ENCODE measurements around the gene IER2.
"Not testable (repeated sequence)": the region's sequence is repeated elsewhere in the genome, so short reads cannot be mapped to it uniquely, and the experiment has no call there.

IER2 gene

GRCh38 chr19:13181747-13182388 lies 31.7 kb downstream of the IER2 start:
- no peaks in the 10 kb centered on the region for H3K9me3 ChIP-seq (ENCODE audit: low read length)
- no peak for TF ChIP-seq EZH2 (IDR thresholded peaks at IDR 0.05; ENCODE audit: borderline replicate concordance, low read length)
- TF ChIP-seq, protein P1, sequence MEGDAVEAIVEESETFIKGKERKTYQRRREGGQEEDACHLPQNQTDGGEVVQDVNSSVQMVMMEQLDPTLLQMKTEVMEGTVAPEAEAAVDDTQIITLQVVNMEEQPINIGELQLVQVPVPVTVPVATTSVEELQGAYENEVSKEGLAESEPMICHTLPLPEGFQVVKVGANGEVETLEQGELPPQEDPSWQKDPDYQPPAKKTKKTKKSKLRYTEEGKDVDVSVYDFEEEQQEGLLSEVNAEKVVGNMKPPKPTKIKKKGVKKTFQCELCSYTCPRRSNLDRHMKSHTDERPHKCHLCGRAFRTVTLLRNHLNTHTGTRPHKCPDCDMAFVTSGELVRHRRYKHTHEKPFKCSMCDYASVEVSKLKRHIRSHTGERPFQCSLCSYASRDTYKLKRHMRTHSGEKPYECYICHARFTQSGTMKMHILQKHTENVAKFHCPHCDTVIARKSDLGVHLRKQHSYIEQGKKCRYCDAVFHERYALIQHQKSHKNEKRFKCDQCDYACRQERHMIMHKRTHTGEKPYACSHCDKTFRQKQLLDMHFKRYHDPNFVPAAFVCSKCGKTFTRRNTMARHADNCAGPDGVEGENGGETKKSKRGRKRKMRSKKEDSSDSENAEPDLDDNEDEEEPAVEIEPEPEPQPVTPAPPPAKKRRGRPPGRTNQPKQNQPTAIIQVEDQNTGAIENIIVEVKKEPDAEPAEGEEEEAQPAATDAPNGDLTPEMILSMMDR (IDR thresholded peaks at IDR 0.05; ENCODE audit: low read length) = no peak
- no peaks in the 10 kb centered on the region for H3K79me2 ChIP-seq (ENCODE audit: insufficient read depth, low read length)
- no peak overlapping the region for H2AFZ ChIP-seq (ENCODE audit: low read length)
- H3K36me3 ChIP-seq (ENCODE audit: insufficient read depth, low read length) = no peaks in the 10 kb centered on the region
- no peak overlapping the region for H3K9ac ChIP-seq (ENCODE audit: low read length)
- H3F3A ChIP-seq (ENCODE audit: insufficient read depth, low read length) = no peaks in the 10 kb centered on the region
- H3K27ac ChIP-seq (ENCODE audit: low read depth, low read length, poor library complexity, severe bottlenecking) = no peak overlapping the region
- H3K4me1 ChIP-seq (ENCODE audit: insufficient read depth, low read length, severe bottlenecking) = no peaks in the 10 kb centered on the region
- no peaks in the 10 kb centered on the region for H3K9me2 ChIP-seq (ENCODE audit: low read depth, low read length)
- H3K27me3 ChIP-seq (ENCODE audit: insufficient read depth, low read length) = no peaks in the 10 kb centered on the region
- H4K20me1 ChIP-seq (ENCODE audit: insufficient read depth, low read length) = no peaks in the 10 kb centered on the region
- H3K4me3 ChIP-seq (ENCODE audit: low read depth, low read length, poor library complexity, severe bottlenecking) = no peak overlapping the region
- no peak overlapping the region for H3K4me2 ChIP-seq (ENCODE audit: low read length)

GRCh38 chr19:13184926-13185325 lies 34.7 kb downstream of the IER2 start:
- H3K36me3 ChIP-seq (ENCODE audit: insufficient read depth, low read length); H3K79me2 ChIP-seq (ENCODE audit: insufficient read depth, low read length); H3K27me3 ChIP-seq (ENCODE audit: insufficient read depth, low read length); H3K9ac ChIP-seq (ENCODE audit: low read length); H3K4me2 ChIP-seq (ENCODE audit: low read length); H3F3A ChIP-seq (ENCODE audit: insufficient read depth, low read length); H3K27ac ChIP-seq (ENCODE audit: low read depth, low read length, poor library complexity, severe bottlenecking); H3K4me1 ChIP-seq (ENCODE audit: insufficient read depth, low read length, severe bottlenecking); H4K20me1 ChIP-seq (ENCODE audit: insufficient read depth, low read length); H2AFZ ChIP-seq (ENCODE audit: low read length); H3K4me3 ChIP-seq (ENCODE audit: low read depth, low read length, poor library complexity, severe bottlenecking); H3K9me2 ChIP-seq (ENCODE audit: low read depth, low read length); H3K9me3 ChIP-seq (ENCODE audit: low read length): not testable (repeated sequence)

DNA sequence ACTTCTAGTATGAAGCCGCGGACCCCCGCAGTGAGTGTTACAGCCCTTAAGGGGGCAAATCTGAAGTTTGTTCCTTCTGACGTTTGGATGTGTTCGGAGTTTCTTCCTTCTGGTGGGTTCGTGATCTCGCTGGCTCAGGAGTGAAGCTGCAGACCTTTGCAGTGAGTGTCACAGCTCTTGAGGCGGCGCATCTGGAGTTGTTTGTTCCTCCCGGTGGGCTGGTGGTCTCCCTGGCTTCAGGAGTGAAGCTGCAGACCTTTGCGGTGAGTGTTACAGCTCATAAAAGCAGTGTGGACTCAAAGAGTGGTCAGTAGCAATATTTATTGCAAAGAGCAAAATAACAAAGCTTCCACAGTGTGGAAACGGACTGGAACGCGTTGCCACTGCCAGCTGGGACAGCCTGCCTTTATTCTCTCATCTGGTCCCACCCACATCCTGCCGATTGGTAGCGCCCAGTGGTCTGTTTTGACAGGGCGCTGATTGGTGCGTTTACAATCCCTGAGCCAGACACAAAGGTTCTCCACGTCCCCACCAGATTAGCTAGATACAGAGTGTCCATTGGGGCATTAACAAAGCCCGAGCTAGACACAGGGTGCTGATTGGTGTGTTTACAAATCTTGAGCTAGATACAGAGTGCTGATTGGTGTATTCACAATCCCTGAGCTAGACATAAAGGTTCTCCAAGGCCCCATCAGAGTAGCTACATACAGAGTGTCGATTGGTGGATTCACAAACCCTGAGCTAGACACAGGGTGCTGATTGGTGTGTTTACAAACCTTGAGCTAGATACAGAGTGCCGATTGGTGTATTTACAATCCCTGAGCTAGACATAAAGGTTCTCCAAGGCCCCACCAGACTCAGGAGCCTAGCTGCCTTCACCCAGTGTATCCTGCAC lies 35.8 kb downstream of the IER2 start:
- H3K9ac ChIP-seq (ENCODE audit: low read length); H2AFZ ChIP-seq (ENCODE audit: low read length); H3K79me2 ChIP-seq (ENCODE audit: insufficient read depth, low read length); H3K27ac ChIP-seq (ENCODE audit: low read depth, low read length, poor library complexity, severe bottlenecking); H4K20me1 ChIP-seq (ENCODE audit: insufficient read depth, low read length); H3K27me3 ChIP-seq (ENCODE audit: insufficient read depth, low read length); H3K4me3 ChIP-seq (ENCODE audit: low read depth, low read length, poor library complexity, severe bottlenecking); H3F3A ChIP-seq (ENCODE audit: insufficient read depth, low read length); H3K4me1 ChIP-seq (ENCODE audit: insufficient read depth, low read length, severe bottlenecking); H3K9me3 ChIP-seq (ENCODE audit: low read length); H3K36me3 ChIP-seq (ENCODE audit: insufficient read depth, low read length); H3K4me2 ChIP-seq (ENCODE audit: low read length); H3K9me2 ChIP-seq (ENCODE audit: low read depth, low read length): not testable (repeated sequence)

- H4K20me1 ChIP-seq (ENCODE audit: insufficient read depth, low read length); H3K4me2 ChIP-seq (ENCODE audit: low read length); H3K27ac ChIP-seq (ENCODE audit: low read depth, low read length, poor library complexity, severe bottlenecking); H3K79me2 ChIP-seq (ENCODE audit: insufficient read depth, low read length); H3K9me2 ChIP-seq (ENCODE audit: low read depth, low read length); H3K9me3 ChIP-seq (ENCODE audit: low read length); H2AFZ ChIP-seq (ENCODE audit: low read length); H3K36me3 ChIP-seq (ENCODE audit: insufficient read depth, low read length); H3K27me3 ChIP-seq (ENCODE audit: insufficient read depth, low read length); H3F3A ChIP-seq (ENCODE audit: insufficient read depth, low read length); H3K9ac ChIP-seq (ENCODE audit: low read length); H3K4me3 ChIP-seq (ENCODE audit: low read depth, low read length, poor library complexity, severe bottlenecking); H3K4me1 ChIP-seq (ENCODE audit: insufficient read depth, low read length, severe bottlenecking): not testable (repeated sequence)
Measured at GRCh38 chr19:13186688-13187087, 36.5 kb downstream of the IER2 start.
